GM06990 (cell line): Measurements from ENCODE around the gene NSMF.

Experiments used
- DNase-seq: peaks from one replicate; pipeline ENCODE4 v3.0.0-alpha.2; 2011; ENCODE audit not compliant: insufficient read length; ENCODE audit errors: extremely low read depth
- H3K27me3 ChIP-seq: replicated peaks from 2 replicates; pipeline ENCODE4 v1.6.0; 2011; ENCODE audit warnings: low read length; ENCODE audit not compliant: control insufficient read depth, insufficient read depth
- H3K36me3 ChIP-seq: 2 replicates; pipeline ENCODE4 v1.5.1; 2011; ENCODE audit warnings: low read length; ENCODE audit not compliant: control insufficient read depth, insufficient read depth
- H3K4me3 ChIP-seq: replicated peaks from 2 replicates; pipeline ENCODE4 v1.5.1; 2011; ENCODE audit warnings: low read depth, mild to moderate bottlenecking, control low read depth, low read length
- CTCF ChIP-seq: IDR thresholded peaks from 2 replicates; pipeline ENCODE4 v1.5.1; 2011; ENCODE audit warnings: low read length, control low read depth, mild to moderate bottlenecking, inconsistent platforms; ENCODE audit not compliant: insufficient read depth, poor library complexity, severe bottlenecking

NSMF gene

GRCh38 chr9:137449931-137450538, 9.1 kb downstream of the NSMF start:
- TF ChIP-seq CTCF = no peak
- DNase-seq = peak; percentile 24
- H3K27me3 ChIP-seq = no peaks in the 10 kb centered on the region
- H3K36me3 ChIP-seq = peaks cover 7% of the 10 kb centered on the region
- H3K4me3 ChIP-seq = no peak overlapping the region

- H3K36me3 ChIP-seq = peaks cover 5% of the 10 kb centered on the region
- peak; percentile 24 for DNase-seq
Observed at GRCh38 chr9:137449081-137449844, 9.9 kb downstream of the NSMF start.

GRCh38 chr9:137448602-137448962, 10.6 kb downstream of the NSMF start:
- TF ChIP-seq CTCF = no peak
- Histone ChIP-seq H3K27me3 (no peaks in the 10 kb centered on the region), H3K4me3 (no peak overlapping the region), H3K36me3 (peaks cover 5% of the 10 kb centered on the region)
- DNase-seq = no peak

More at GRCh38 chr9:137449081-137449844, 9.9 kb downstream of the NSMF start:
- no peaks in the 10 kb centered on the region for H3K27me3 ChIP-seq
- no peak overlapping the region for H3K4me3 ChIP-seq
- TF ChIP-seq CTCF = no peak

- Histone ChIP-seq H3K4me3 (no peak overlapping the region), H3K36me3 (peaks cover 4% of the 10 kb centered on the region), H3K27me3 (no peaks in the 10 kb centered on the region)
- no peak for TF ChIP-seq CTCF
- DNase-seq = peak; percentile 16
Observed at GRCh38 chr9:137447722-137448601, 11.2 kb downstream of the NSMF start.

DNA sequence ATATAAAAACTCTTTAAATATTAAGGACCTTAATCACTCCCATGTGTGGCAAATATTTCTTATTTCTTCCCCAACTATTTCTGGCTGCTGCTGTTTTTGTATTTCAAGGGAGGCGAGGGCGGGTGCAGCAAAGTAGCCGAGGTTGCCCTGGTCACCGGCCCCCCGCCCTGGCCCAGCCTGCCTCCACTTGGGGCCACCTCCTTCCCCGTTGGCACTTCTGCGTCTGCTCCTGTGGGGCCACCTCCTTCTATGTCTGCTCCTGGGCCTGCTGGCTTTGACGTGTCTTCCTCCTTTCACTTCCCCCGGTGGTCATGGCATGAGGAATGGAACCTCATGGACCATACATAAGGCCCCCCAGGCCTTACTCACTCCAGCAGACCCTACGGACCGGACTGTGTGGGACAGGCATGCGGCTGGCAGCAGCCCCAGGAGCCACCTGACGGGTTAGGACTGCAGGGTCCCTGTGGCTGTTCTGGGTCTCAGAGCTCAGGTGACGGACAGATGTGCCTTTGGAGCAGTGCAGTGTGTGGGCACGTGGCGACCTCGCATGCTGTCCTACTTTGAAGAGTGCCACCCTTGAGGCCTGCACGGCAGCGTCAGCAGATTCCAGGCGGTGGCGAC, 12.2 kb downstream of the NSMF start:
- no peak overlapping the region for H3K4me3 ChIP-seq
- no peak for TF ChIP-seq CTCF
- peak; percentile 16 for DNase-seq
- no peaks in the 10 kb centered on the region for H3K27me3 ChIP-seq
- no peaks in the 10 kb centered on the region; the same call in 1 of the 2 replicates for H3K36me3 ChIP-seq
